ACC112 (cell line): Measurements from ENCODE around the gene TOGARAM2.
A peak's percentile ranks its signal among the peaks of the same experiment; 100 is the strongest.

Source experiments
- H2AFZ ChIP-seq: fragments of 200-600 bp; sonication (generic); one replicate; pipeline ENCODE4 v1.6.0; 2017; ENCODE audit warnings: antibody characterized with exemption, low read length; ENCODE audit not compliant: unreplicated experiment
- H3K27ac ChIP-seq: fragments of 200-600 bp; sonication (generic); 2 replicates; pipeline ENCODE4 v1.5.1; 2014; ENCODE audit warnings: low read depth, mild to moderate bottlenecking, antibody characterized with exemption, low read length, moderate library complexity
- H3K27me3 ChIP-seq: fragments of 200-600 bp; sonication (generic); 2 replicates; pipeline ENCODE4 v1.6.1; 2014; ENCODE audit warnings: mild to moderate bottlenecking, antibody characterized with exemption, low read length, moderate library complexity, mixed read lengths; ENCODE audit not compliant: insufficient read depth
- H3K36me3 ChIP-seq: fragments of 200-600 bp; sonication (generic); 2 replicates; pipeline ENCODE4 v1.6.1; 2016; ENCODE audit warnings: mild to moderate bottlenecking, antibody characterized with exemption, low read length, moderate library complexity, mixed read lengths; ENCODE audit not compliant: insufficient read depth
- H3K4me1 ChIP-seq: fragments of 200-600 bp; sonication (generic); one replicate; pipeline ENCODE4 v1.6.1; 2016; ENCODE audit warnings: low read length, mixed read lengths; ENCODE audit not compliant: insufficient read depth, unreplicated experiment, control insufficient read depth
- H3K4me3 ChIP-seq: fragments of 200-600 bp; sonication (generic); 2 replicates; pipeline ENCODE4 v1.5.1; 2014; ENCODE audit warnings: mild to moderate bottlenecking, low read depth, low read length
- H3K79me2 ChIP-seq: fragments of 200-600 bp; sonication (generic); one replicate; pipeline ENCODE4 v1.6.0; 2016; ENCODE audit warnings: low read length; ENCODE audit not compliant: control insufficient read depth, unreplicated experiment, insufficient read depth

The TOGARAM2 gene

GRCh38 chr2:29024882-29025430, 43.9 kb downstream of the TOGARAM2 start:
- Histone ChIP-seq H3K36me3 (no peaks in the 10 kb centered on the region), H3K27me3 (no peaks in the 10 kb centered on the region), H3K4me1 (no peaks in the 10 kb centered on the region), H3K4me3 (no peak overlapping the region), H2AFZ (no peak overlapping the region), H3K27ac (no peak overlapping the region), H3K79me2 (no peaks in the 10 kb centered on the region)

GRCh38 chr2:29025711-29026110, 44.6 kb downstream of the TOGARAM2 start:
- H3K27ac ChIP-seq, result no peak overlapping the region
- no peak overlapping the region for H2AFZ ChIP-seq
- no peaks in the 10 kb centered on the region for H3K27me3 ChIP-seq
- H3K79me2 ChIP-seq, result no peaks in the 10 kb centered on the region
- no peaks in the 10 kb centered on the region for H3K36me3 ChIP-seq
- no peaks in the 10 kb centered on the region for H3K4me1 ChIP-seq
- H3K4me3 ChIP-seq, result no peak overlapping the region

- Histone ChIP-seq H3K36me3 (no peaks in the 10 kb centered on the region), H3K79me2 (no peaks in the 10 kb centered on the region)
Observed at GRCh38 chr2:29031046-29031445, 49.9 kb downstream of the TOGARAM2 start.

GRCh38 chr2:29032189-29032588, 51.1 kb downstream of the TOGARAM2 start:
- H2AFZ ChIP-seq, result no peak overlapping the region
- H3K4me3 ChIP-seq, result no peak overlapping the region
- no peaks in the 10 kb centered on the region for H3K79me2 ChIP-seq
- no peak overlapping the region for H3K27ac ChIP-seq
- H3K36me3 ChIP-seq, result no peaks in the 10 kb centered on the region
- H3K27me3 ChIP-seq, result no peaks in the 10 kb centered on the region
- peaks cover 6% of the 10 kb centered on the region for H3K4me1 ChIP-seq

More at GRCh38 chr2:29031046-29031445, 49.9 kb downstream of the TOGARAM2 start:
- Histone ChIP-seq H3K4me3 (no peak overlapping the region), H3K27me3 (no peaks in the 10 kb centered on the region), H3K4me1 (peaks cover 6% of the 10 kb centered on the region), H3K27ac (no peak overlapping the region), H2AFZ (no peak overlapping the region)

- Histone ChIP-seq H3K4me3 (no peak overlapping the region), H3K36me3 (no peaks in the 10 kb centered on the region), H3K4me1 (peaks cover 6% of the 10 kb centered on the region), H3K27me3 (no peaks in the 10 kb centered on the region), H3K79me2 (no peaks in the 10 kb centered on the region), H3K27ac (no peak overlapping the region), H2AFZ (peak overlapping the region; percentile 23)
Observed at GRCh38 chr2:29033172-29033571, 52.1 kb downstream of the TOGARAM2 start.

- H2AFZ ChIP-seq, result no peak overlapping the region
- H3K36me3 ChIP-seq, result no peaks in the 10 kb centered on the region
- H3K27ac ChIP-seq, result no peak overlapping the region
Observed at GRCh38 chr2:29033656-29034055, 52.6 kb downstream of the TOGARAM2 start.

GRCh38 chr2:29035016-29035745, 54.1 kb downstream of the TOGARAM2 start:
- H3K27ac ChIP-seq, result no peak overlapping the region
- H3K27me3 ChIP-seq, result no peaks in the 10 kb centered on the region
- H3K36me3 ChIP-seq, result no peaks in the 10 kb centered on the region
- no peak overlapping the region for H2AFZ ChIP-seq
- peaks cover 6% of the 10 kb centered on the region for H3K4me1 ChIP-seq
- no peaks in the 10 kb centered on the region for H3K79me2 ChIP-seq
- no peak overlapping the region for H3K4me3 ChIP-seq

More at GRCh38 chr2:29033656-29034055, 52.6 kb downstream of the TOGARAM2 start:
- peaks cover 6% of the 10 kb centered on the region for H3K4me1 ChIP-seq
- no peaks in the 10 kb centered on the region for H3K27me3 ChIP-seq
- no peaks in the 10 kb centered on the region for H3K79me2 ChIP-seq
- no peak overlapping the region for H3K4me3 ChIP-seq

- H3K27ac ChIP-seq, result no peak overlapping the region
- H3K36me3 ChIP-seq, result no peaks in the 10 kb centered on the region
- no peaks in the 10 kb centered on the region for H3K4me1 ChIP-seq
- H3K27me3 ChIP-seq, result no peaks in the 10 kb centered on the region
- no peak overlapping the region for H2AFZ ChIP-seq
- no peak overlapping the region for H3K4me3 ChIP-seq
- H3K79me2 ChIP-seq, result no peaks in the 10 kb centered on the region
Observed at GRCh38 chr2:29039718-29040480, 58.8 kb downstream of the TOGARAM2 start.

- Histone ChIP-seq H2AFZ (no peak overlapping the region), H3K27ac (no peak overlapping the region), H3K4me1 (no peaks in the 10 kb centered on the region), H3K79me2 (no peaks in the 10 kb centered on the region), H3K4me3 (no peak overlapping the region), H3K36me3 (no peaks in the 10 kb centered on the region), H3K27me3 (no peaks in the 10 kb centered on the region)
Observed at GRCh38 chr2:29040552-29040951, 59.5 kb downstream of the TOGARAM2 start.

GRCh38 chr2:29041161-29041660, 60.1 kb downstream of the TOGARAM2 start:
- no peak overlapping the region for H3K27ac ChIP-seq
- no peak overlapping the region for H3K4me3 ChIP-seq
- H3K79me2 ChIP-seq, result no peaks in the 10 kb centered on the region
- no peaks in the 10 kb centered on the region for H3K36me3 ChIP-seq
- H3K27me3 ChIP-seq, result no peaks in the 10 kb centered on the region
- no peak overlapping the region for H2AFZ ChIP-seq
- H3K4me1 ChIP-seq, result no peaks in the 10 kb centered on the region
